AG04450 (cell line): ENCODE data around the gene UBL4B. TPM values are rescaled to one million over a fixed set of nuclear protein-coding genes. Genes with fewer than 3 reads are reported as not detected.

Experiments
- CTCF ChIA-PET: fragments of 300-600, 350-600 bp; formaldehyde crosslinking; extraction: SDS; loops from one replicate; lab custom pipeline; 2022; ENCODE audit warnings: antibody characterized with exemption, inconsistent platforms; lab: Charles Lee
- POLR2A ChIA-PET: fragments of 350-600 bp; formaldehyde crosslinking; extraction: SDS; loops from one replicate; lab custom pipeline; 2021; ENCODE audit warnings: antibody characterized with exemption, inconsistent platforms; lab: Yijun Ruan, JAX
- DNase-seq: peaks from one replicate; pipeline ENCODE4 v3.0.0-alpha.2; 2011; ENCODE audit warnings: low read depth, low spot score
- H3K27ac ChIP-seq: one replicate; pipeline ENCODE4 v1.5.1; 2012; ENCODE audit warnings: low read depth, low read length, control low read depth
- H3K27me3 ChIP-seq: one replicate; pipeline ENCODE4 v1.6.0; 2012; ENCODE audit warnings: low read length; ENCODE audit not compliant: control insufficient read depth, insufficient read depth
- H3K4me3 ChIP-seq: 2 replicates; pipeline ENCODE4 v1.5.1; 2011; ENCODE audit warnings: mild to moderate bottlenecking, low read depth, low read length, control low read depth
- H3K9me3 ChIP-seq: 2 replicates; pipeline ENCODE4 v1.5.1; 2012; ENCODE audit warnings: low read length; ENCODE audit not compliant: control insufficient read depth, insufficient read depth
- CTCF ChIP-seq: IDR thresholded peaks from 2 replicates; pipeline ENCODE4 v1.5.1; 2011; ENCODE audit warnings: low read depth, low read length, control low read depth, inconsistent platforms
- polyA plus RNA-seq: library from polyadenylated mRNA; depleted of rRNA; stranded (reverse); fragments of >200 nt; gene quantifications from 2 replicates; pipeline ENCODE4 v1.2.3, GENCODE V29; 2011

The UBL4B gene
- polyA plus RNA-seq, 1 experiment: not detected

DNA sequence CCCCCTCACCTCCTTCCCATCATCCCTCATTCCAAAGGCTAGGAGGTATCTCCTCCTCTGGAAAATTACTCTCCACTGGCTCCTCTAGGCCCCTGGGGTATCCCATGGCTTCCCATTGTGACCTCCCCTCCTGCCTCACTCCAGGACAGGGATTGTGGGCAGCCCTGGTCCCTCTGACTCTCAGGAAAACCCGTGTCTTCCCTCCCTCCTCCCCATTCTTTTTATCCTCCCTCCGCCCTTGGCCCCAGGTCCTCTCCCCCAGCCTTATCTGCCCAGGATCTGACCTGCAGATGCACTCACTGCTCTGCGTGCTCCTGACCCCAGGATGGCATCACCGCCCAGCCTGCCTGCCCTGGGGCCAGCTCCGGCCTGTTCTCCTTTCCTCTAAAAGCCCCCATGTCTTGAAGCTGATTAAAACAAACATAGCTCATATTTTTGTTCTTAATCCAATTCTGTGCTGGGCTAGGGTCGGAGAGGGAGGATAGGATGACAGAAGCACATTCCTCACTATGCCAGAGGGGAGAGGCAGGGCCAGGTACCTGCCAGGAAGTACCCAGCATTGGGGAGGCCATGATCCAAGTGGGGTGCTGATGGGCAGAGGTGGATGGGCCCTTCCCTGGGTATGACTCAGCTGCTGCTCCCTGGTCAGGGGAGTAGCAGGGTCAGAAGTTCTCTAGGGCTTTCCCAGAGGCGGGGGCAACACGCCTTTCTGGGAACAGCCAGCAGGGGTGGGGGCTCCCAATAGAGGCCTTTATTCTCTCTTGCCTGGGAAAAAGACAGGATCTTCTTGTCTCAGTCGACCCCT lies 13.8 kb upstream of the UBL4B start:
- Histone ChIP-seq H3K4me3 (no peak overlapping the region), H3K9me3 (peaks cover 5% of the 10 kb centered on the region; the same call in 1 of the 2 replicates), H3K27me3 (peaks cover 35% of the 10 kb centered on the region), H3K27ac (no peak overlapping the region)
- TF ChIP-seq CTCF: no peak
- DNase-seq: no peak
- ChIA-PET CTCF (interaction anchor here (0.7 to 11.3 kb wide), 4 partner anchors 8 to 100 kb away, joined by 3 to 180 read pairs (median 6); no protein-coding TSS in a partner anchor), POLR2A (no interaction called here)

DNA sequence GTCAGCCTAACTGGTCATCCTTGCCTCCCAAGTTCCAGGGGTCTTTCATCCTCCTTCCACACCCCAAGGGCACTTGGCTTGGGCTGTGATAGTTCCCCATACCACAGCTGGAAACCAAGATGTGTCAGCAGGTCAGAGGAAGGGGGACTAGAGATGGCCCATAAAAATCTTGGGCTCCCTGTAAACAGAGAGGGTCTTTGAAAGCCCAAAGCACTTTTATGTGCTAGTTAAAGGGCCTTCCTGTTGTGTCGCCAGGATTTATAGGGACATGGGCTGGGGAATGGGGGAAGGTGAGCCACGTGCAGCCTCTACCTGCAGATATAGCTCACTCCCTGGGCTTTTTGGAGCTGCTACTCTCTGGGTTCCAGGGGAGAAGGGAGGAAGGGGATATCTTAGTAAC lies 11.9 kb upstream of the UBL4B start:
- TF ChIP-seq CTCF: no peak
- CTCF ChIA-PET: interaction anchor here (2.6 to 11.3 kb wide), 2 partner anchors 10 to 17 kb away, joined by 12 to 180 read pairs; no protein-coding TSS in a partner anchor
- POLR2A ChIA-PET: no interaction called here
- no peak overlapping the region for H3K27ac ChIP-seq
- peaks cover 28% of the 10 kb centered on the region for H3K27me3 ChIP-seq
- no peak for DNase-seq
- no peak overlapping the region for H3K4me3 ChIP-seq
- no peaks in the 10 kb centered on the region for H3K9me3 ChIP-seq

- TF ChIP-seq CTCF: no peak
- H3K27me3 ChIP-seq: peaks cover 20% of the 10 kb centered on the region
- POLR2A ChIA-PET: no interaction called here
- H3K9me3 ChIP-seq: no peaks in the 10 kb centered on the region
- CTCF ChIA-PET: interaction anchor here (1.0 to 11.3 kb wide), 5 partner anchors 12 to 72 kb away, joined by 3 to 180 read pairs (median 6); no protein-coding TSS in a partner anchor
- H3K4me3 ChIP-seq: no peak overlapping the region
- peak overlapping the region; percentile 11 for H3K27ac ChIP-seq
- DNase-seq: no peak
Measured at GRCh38 chr1:110102081-110102480, 10.2 kb upstream of the UBL4B start.

DNA sequence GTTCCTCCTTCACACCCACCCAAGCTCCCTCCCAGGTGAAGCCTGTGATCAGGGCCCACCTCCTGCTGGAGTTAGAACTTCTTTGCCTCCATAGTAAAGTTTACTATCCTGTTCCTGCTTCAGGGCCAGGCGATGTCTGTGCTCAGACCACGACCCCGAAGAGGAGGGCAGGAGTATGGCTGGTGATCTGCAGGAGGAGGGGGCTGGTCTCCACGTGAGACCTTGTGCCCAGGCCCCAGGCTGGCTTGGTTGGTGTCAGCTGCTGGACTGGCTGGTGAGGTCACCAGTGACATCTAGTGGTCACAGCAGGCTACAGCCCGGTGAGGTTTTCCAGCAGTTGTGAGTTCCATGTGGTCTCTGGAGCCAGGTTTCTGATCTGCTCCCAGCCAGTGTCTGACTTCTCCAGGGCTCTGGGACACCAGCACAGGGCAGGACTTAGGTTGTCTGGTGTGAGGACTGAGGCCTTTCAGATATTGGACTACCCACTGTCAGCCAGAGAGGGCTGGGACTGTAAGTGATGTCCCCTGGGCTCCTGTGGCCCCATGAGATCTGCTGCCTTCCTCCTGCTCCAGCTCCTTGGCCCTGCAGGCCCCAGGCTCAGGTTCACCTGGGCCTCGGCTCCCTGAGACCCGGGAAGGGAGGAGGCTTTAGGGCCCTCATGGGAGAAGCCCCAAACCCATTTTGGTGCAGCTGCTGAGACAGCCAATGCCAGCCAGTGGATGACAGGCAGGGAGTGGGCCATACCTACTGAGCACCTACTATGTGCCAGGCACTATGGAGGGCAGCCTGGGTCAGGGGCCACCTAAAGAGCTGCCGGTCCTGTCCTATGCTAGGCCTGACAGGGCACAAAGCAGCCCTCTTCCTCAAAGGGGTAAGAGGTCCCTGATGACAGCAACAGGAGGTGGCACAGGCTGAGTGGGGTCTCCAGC lies 6.0 kb upstream of the UBL4B start:
- ChIA-PET CTCF (interaction anchor here (0.6 to 11.3 kb wide), 25 partner anchors 9 to 354 kb away, joined by 3 to 180 read pairs (median 4); no protein-coding TSS in a partner anchor), POLR2A (no interaction called here)
- peaks cover 40% of the 10 kb centered on the region for H3K27me3 ChIP-seq
- no peaks in the 10 kb centered on the region for H3K9me3 ChIP-seq
- H3K4me3 ChIP-seq: no peak overlapping the region
- DNase-seq: peak; percentile 43
- TF ChIP-seq CTCF: peak; percentile 98
- no peak overlapping the region for H3K27ac ChIP-seq
